ENCODE data around the gene TMPRSS6.
"Not testable (repeated sequence)": the region's sequence is repeated elsewhere in the genome, so short reads cannot be mapped to it uniquely, and the experiment has no call there.

Gene TMPRSS6

GRCh38 chr22:37084385-37084784, 25.1 kb downstream of the TMPRSS6 start:
- DNase-seq, result no peak

- no peak for DNase-seq
Measured at GRCh38 chr22:37083914-37084313, 25.6 kb downstream of the TMPRSS6 start.

GRCh38 chr22:37082251-37082873, 27.2 kb downstream of the TMPRSS6 start:
- no peak for DNase-seq

GRCh38 chr22:37080838-37081237, 28.7 kb downstream of the TMPRSS6 start:
- no peak for DNase-seq

- no peak for DNase-seq
Measured at GRCh38 chr22:37080438-37080837, 29.1 kb downstream of the TMPRSS6 start.

- no peak for DNase-seq
Measured at GRCh38 chr22:37079668-37080171, 29.8 kb downstream of the TMPRSS6 start.

GRCh38 chr22:37079158-37079557, 30.4 kb downstream of the TMPRSS6 start:
- DNase-seq, result no peak

GRCh38 chr22:37077802-37078448, 31.6 kb downstream of the TMPRSS6 start:
- DNase-seq, result peak; percentile 73

GRCh38 chr22:37075822-37076433, 33.6 kb downstream of the TMPRSS6 start:
- no peak for DNase-seq

GRCh38 chr22:37075046-37075445, 34.5 kb downstream of the TMPRSS6 start:
- DNase-seq, result no peak

GRCh38 chr22:37074537-37074936, 35.0 kb downstream of the TMPRSS6 start:
- no peak for DNase-seq

GRCh38 chr22:37072673-37073072, 36.8 kb downstream of the TMPRSS6 start:
- DNase-seq, result no peak

GRCh38 chr22:37071850-37072592, 37.5 kb downstream of the TMPRSS6 start:
- DNase-seq, result not testable (repeated sequence)

GRCh38 chr22:37070744-37071143, 38.8 kb downstream of the TMPRSS6 start:
- DNase-seq, result no peak

GRCh38 chr22:37070334-37070733, 39.2 kb downstream of the TMPRSS6 start:
- no peak for DNase-seq

GRCh38 chr22:37069719-37070118, 39.8 kb downstream of the TMPRSS6 start:
- DNase-seq, result no peak

- no peak for DNase-seq
Measured at GRCh38 chr22:37069319-37069718, 40.2 kb downstream of the TMPRSS6 start.

- DNase-seq, result peak; percentile 45
Measured at GRCh38 chr22:37068859-37069258, 40.7 kb downstream of the TMPRSS6 start.

GRCh38 chr22:37067428-37067827, 42.1 kb downstream of the TMPRSS6 start:
- DNase-seq, result no peak

GRCh38 chr22:37065961-37066360, 43.6 kb downstream of the TMPRSS6 start:
- no peak for DNase-seq

GRCh38 chr22:37065180-37065579, 44.3 kb downstream of the TMPRSS6 start:
- no peak for DNase-seq

GRCh38 chr22:37064553-37064952, 45.0 kb downstream of the TMPRSS6 start:
- DNase-seq, result no peak
